NCI-H510A treated with DMSO at 0.1 percent for 48 hours (cell line): ENCODE data around the gene KCNS3.
"Not testable (repeated sequence)": the region's sequence is repeated elsewhere in the genome, so short reads cannot be mapped to it uniquely, and the experiment has no call there.

Source experiments
- DNase-seq: peaks from one replicate; lab custom pipeline; 2025; lab: John Stamatoyannopoulos, UW

The KCNS3 gene

DNA sequence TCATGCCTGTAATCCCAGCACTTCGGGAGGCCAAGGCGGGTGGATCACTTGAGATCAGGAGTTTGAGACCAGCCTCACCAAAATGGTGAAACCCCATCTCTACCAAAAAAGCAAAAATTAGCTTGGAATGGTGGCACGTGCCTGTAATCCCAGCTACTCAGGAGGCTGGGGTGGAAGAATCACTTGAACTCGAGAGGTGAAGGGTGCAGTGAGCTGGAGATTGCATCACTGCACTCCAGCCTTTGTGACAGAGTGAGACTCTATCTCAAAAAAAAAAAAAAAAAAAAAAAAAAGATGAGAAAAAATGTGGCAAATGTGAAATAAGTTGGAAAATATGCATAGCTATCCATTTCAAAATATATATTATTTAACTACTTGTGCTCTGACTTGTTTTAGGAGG lies 65.0 kb downstream of the KCNS3 start:
- DNase-seq, result no peak

DNA sequence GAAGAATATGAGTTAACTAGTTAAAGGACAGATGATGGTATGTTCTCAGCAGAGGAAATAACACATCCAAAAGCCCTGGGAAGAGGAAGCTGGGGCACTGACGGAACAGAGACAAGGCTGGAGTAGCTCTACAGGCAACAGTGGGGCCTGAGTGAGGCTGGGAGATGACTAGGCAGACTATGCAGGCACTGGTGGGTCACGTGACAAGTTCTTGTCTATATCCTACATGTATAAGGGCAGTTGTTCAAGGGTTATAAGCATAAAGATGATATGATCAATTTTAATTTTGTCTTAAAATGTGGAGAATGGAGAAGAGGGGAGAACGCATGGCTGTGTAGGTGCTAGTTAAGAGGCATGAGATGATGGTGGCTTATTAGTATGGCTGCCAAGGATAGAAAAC lies 68.6 kb downstream of the KCNS3 start:
- DNase-seq, result no peak

GRCh38 chr2:17950006-17950405 lies 71.5 kb downstream of the KCNS3 start:
- no peak for DNase-seq

GRCh38 chr2:17951563-17951962 lies 73.1 kb downstream of the KCNS3 start:
- DNase-seq, result no peak

DNA sequence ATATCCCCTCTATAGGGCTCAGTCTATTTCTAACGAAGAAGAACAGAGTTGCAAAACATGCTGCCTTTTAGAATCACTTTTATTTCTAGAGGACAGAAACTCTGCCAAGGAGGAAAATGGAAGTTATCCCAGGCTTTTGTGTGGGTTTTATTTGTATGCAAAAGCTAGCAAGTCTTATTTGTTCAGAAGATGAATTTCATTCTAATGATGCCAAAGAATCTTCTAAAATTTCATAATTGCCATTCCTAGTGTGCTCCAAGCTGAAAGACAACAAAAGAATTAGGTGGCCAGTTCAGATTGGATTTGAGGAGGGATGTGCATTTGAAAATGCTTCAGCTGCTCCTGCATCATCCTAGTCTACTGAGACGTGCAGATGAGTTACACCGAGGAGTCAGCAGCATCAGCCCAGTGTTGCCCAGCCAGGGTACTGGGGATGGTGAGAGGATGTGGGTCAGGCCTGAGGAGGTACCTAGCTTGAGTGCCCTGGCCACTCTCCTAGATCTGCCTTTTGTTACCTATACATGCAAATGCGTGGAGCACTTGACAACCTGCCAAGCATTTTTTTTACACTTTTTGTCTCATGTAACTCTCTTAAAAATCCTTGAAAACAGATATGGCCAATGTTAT lies 80.1 kb downstream of the KCNS3 start:
- no peak for DNase-seq

DNA sequence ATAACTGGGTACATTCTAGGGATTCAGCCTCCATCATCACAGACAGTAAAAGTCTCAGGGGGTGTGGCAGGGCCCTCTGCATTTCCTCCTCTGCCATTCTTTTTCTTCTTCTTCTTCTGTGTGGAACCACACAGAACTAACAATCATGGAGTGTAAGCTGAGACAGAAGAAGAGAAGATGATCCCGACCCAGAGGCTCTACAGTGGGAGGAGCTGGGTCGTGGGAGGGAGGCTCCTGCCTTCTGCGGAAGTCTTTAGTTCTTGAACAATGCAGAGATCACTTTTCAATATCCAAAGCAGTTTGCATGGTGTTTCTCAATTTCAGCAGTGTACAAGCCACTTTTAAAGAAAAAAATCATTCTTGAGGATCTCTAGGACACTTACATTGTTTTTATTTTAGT lies 80.9 kb downstream of the KCNS3 start:
- no peak for DNase-seq

- no peak for DNase-seq
Measured at GRCh38 chr2:17959833-17960232, 81.4 kb downstream of the KCNS3 start.

GRCh38 chr2:17960925-17961324 lies 82.5 kb downstream of the KCNS3 start:
- DNase-seq, result no peak

GRCh38 chr2:17961789-17962188 lies 83.3 kb downstream of the KCNS3 start:
- no peak for DNase-seq

DNA sequence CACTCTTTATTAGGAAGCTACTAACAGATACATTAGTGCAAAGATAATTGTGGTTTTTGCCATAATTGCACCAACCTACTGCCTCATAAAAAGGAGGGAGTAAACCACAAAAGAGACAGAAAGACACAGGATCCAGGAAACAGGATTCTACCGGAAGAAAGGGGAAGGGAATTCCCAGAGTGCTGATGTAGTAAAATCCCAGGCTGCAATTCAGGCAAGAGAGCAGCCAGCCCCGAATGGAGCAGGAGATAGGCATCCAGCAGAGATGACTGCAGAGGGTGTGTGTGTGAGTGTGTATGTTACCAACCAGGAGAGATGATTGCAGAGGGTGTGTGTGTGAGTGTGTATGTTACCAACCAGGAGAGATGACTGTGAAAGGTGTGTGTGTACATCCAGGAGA lies 84.4 kb downstream of the KCNS3 start:
- DNase-seq, result no peak

GRCh38 chr2:17963571-17963970 lies 85.1 kb downstream of the KCNS3 start:
- DNase-seq, result not testable (repeated sequence)

DNA sequence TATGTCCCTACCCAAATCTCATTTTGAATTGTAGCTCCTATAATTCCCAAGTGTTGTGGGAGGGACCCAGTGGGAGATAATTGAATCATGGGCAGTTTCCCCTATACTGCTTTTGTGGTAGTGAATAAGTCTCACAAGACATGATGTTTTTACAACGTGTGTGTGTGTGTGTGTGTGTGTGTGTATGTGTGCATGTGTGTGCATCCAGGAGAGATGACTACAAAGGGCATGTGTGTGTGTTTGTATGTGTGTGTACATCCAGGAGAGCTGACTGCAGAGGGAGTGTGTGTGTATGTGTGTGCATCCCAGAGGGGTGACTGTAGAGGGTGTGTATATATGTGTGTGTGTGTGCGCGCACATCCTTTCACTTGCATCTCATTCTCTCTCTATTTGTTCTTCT lies 86.7 kb downstream of the KCNS3 start:
- DNase-seq, result no peak

DNA sequence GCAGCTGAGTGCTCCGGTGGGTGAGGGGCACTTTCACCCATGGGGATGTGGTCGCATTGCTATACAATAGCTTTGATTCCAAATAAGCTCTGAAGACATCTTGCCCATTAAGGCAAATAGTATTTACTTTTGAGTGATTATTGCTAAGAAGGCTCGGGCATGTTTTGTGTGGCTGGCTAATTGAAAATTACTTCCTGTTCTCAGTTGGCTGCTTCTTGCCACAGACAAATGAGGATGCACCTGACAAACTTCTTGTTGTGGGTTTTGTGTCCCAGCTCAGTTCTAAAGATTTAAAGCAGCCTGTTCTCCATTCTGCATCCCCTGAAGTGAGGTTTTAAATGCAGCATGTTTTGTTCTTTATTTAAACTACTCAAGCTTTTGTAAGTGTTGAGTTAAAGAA lies 88.3 kb downstream of the KCNS3 start:
- no peak for DNase-seq

- DNase-seq, result no peak
Measured at GRCh38 chr2:17969661-17970060, 91.2 kb downstream of the KCNS3 start.

DNA sequence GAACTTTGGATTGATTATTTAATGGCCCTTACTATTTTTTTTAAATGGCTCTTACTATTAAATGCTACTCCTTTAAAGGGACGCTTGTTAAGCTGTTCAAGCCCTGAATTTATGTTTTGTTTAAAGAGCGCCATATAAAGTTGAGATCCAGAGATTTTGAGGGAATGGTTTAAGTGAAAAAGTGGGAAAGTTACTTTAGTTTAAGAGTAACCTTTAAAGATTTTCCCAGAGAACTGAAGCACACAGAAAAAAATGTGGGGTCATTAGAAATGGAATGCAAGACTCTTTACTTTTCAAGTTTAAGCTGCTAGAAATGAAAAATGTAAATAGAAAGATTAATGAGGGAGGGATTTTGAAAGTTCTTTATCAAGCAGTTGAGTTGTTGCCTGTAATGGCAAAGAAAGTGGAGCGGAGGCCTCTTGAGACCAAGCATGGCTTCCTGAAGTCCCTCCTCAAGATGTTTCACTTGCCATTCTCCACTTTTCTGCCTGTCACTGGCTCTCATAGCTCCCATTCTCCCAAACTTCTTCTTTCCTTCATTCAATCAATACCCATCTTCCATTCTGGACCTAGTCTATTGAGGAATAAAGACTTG lies 93.2 kb downstream of the KCNS3 start:
- DNase-seq, result no peak

- DNase-seq, result no peak
Measured at GRCh38 chr2:17972991-17973390, 94.5 kb downstream of the KCNS3 start.

DNA sequence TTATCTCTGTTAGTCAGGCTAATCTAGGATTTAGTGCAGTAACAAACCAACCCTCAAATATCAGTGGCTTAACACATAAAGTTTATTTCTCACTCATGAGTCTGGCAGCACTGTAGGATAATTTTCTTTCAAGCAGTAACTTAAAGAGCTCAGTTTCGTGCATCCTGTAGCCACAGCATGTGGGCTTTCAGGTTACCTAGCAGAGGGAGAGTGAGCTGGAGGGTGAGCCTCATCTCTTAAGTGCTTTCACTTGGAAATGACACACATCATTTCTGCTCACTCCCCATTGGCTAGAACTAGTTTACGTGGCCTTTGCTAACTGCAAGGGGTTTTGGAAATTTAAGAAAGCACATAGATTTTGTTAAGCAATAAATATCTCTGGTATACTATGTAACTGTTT lies 96.9 kb downstream of the KCNS3 start:
- no peak for DNase-seq

GRCh38 chr2:17976871-17977746 lies 98.6 kb downstream of the KCNS3 start:
- DNase-seq, result no peak

DNA sequence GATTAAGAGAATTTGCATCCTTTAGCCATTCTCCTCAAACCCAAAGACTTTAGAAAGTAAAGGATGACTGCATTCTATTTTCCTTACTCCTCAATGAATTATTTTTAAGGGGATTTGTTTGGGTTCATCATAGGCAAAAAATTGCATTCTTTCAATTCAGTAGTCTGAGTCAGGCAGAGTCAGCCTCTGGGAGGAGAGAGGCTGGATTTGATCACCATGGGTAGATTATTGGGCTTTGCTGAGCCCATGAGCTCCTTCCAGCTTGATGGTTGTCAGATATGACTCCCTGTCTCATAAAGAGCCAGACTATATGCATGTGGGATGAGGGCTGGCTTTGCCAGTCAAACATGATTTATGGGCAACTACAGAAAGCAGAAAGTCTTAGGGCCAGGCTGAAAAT lies 101.2 kb downstream of the KCNS3 start:
- DNase-seq, result no peak

GRCh38 chr2:17981936-17982335 lies 103.5 kb downstream of the KCNS3 start:
- DNase-seq, result no peak
